Measurements from ENCODE around the gene GLCE.
"Not testable (repeated sequence)": the region's sequence is repeated elsewhere in the genome, so short reads cannot be mapped to it uniquely, and the experiment has no call there.

The GLCE gene

DNA sequence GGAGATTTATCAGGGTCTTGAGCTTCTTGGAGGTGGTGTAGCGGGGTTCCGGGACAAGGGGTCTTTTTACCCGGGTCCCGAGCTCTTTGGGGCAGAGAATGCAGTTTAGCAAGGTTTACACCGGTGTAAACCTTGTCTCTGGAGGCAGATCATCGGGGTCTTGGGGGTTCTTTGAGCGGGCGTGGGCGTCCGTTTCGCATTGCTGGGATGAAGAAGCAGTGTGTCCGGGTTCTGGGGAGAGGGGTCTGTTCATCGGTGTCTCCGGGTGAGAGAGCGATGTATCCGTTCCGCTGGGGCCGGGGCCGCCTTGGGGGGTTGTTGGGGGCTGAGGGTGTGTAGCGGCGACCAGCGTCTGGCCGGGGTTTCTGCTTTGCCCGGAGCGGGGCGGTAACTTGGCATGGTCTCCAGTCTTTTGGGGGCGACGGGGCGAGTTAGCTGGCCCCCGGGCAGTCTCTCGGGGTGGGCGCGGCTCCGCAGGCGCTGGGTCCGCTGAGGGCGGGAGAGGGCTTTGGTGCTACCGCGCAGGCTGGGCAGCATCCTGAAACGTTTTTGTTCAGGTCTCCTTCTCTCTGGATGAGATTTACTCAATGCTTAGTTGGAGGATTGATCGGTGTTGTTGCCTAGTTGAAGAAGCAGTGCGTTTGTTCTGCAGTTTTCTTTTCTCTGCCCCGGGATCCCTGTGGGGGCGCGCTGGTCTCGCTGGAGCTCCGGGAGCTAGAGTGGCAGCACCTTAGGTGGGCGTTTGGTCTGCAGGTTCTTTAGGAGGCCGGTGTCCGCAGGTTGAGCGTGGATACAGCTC lies 843 bp downstream of the GLCE start:
- DNase-seq = no peak

DNA sequence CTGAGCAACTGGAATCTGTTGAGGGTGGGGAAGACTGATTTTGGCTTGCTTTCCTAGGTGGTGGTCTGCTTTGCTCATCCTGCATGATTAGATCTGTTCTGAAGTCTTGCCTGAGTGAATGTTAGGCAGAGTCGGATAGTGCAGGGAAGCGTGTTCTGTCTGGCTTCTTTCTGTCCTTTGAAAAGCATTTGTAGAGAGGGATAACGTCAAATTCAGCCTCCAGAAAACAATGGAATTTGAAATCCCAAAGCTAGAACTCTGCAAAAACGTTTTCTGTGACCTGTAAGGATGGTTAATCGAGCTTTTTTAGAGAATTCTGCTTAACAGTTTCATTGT lies 1.4 kb downstream of the GLCE start:
- no peak for DNase-seq

- DNase-seq = no peak
Observed at GRCh38 chr15:69163141-69163669, 2.8 kb downstream of the GLCE start.

GRCh38 chr15:69164807-69165636 lies 4.6 kb downstream of the GLCE start:
- no peak for DNase-seq

- DNase-seq = no peak
Observed at GRCh38 chr15:69165637-69166025, 5.2 kb downstream of the GLCE start.

- no peak for DNase-seq
Observed at GRCh38 chr15:69167218-69167846, 6.9 kb downstream of the GLCE start.

- DNase-seq = not testable (repeated sequence)
Observed at GRCh38 chr15:69168361-69168760, 7.9 kb downstream of the GLCE start.

DNA sequence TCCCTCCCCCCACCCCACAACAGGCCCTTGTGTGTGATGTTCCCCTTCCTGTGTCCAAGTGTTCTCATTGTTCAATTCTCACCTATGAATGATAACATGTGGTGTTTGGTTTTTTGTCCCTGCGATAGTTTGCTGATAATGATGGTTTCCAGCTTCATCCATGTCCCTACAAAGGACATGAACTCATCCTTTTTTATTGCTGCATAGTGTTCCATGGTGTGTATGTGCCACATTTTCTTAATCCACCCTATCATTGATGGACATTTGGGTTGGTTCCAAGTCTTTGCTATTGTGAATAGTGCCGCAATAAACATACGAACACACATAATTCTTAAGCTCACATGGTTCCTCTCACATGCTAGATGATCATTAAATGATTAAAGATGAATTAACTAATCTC lies 9.1 kb downstream of the GLCE start:
- not testable (repeated sequence) for DNase-seq

DNA sequence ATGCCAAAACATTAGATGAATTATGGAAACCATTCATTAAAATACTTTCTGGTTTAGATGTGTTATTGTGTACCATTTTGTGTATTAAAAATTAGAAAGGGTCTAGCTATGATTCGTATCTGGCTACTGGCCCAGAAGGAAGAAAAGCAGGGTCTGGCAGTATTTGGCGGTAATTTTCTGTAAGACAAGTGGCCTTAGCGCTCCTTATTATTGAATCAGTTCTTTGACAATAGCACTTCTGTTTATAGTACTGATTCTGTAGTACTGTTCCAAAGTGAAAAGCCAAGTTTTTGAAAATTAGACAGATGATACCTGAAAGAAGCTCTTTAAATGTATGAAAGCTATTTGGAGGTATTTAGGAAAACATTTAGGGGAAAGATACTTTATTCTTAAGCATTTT lies 10.2 kb downstream of the GLCE start:
- peak; percentile 12 for DNase-seq

DNA sequence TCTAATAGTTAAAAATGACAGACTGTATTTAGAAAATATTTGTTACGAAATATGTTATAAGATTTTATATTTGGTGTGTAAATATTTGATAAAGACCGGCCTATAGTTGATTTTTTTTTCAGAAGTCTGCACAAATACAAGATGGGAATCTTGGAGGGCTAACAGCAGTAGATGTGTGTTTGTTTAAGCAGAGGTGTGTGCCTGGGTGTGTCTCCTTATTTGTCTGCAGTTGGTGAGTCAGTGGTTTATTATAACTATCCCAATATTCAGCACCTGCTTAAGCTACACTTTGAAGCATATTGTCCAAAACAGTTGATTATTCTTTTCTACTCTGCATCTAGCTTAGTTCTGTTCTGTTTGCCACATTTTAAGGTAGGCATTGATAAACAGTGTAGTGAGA lies 12.4 kb downstream of the GLCE start:
- DNase-seq = no peak

GRCh38 chr15:69175536-69175935 lies 15.1 kb downstream of the GLCE start:
- DNase-seq = no peak

GRCh38 chr15:69181424-69181823 lies 21.0 kb downstream of the GLCE start:
- no peak for DNase-seq

DNA sequence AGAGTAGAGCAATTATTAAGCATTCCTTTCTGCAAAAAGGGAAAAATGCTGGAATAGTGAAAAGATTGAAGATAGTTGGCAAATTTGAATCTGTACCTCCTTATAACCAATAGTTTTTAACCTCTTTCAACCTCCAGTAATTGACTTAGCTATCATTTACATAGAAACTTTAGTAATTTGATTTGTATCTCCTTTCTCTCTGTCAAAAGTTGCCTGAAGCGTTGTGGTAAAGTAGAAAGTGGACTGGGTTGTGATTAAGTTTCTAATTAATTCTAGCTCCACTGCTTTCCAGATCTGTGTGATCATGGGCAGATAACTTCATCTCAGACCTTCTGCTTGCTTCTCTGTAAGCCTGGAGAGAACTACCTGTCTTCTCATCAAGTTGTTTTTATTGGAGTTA lies 24.8 kb downstream of the GLCE start:
- no peak for DNase-seq

DNA sequence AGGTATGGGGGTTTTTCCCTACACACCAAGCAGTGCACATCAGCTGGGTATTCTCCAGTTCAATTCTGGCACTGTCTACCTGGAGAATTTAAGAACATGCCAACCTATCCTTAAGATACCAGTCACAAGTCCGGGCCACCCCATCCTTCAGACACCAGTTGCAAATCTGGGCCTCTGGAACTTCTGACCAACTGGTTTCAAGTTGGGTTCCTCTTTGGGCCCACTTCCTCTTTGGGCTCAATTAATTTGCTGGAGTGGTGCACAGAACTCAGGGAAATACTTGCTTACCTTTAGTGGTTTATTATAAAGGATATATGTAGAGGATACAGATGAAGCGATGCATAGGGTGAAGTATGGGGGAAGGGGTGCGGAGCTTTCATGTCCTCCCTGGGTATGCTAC lies 25.3 kb downstream of the GLCE start:
- no peak for DNase-seq

DNA sequence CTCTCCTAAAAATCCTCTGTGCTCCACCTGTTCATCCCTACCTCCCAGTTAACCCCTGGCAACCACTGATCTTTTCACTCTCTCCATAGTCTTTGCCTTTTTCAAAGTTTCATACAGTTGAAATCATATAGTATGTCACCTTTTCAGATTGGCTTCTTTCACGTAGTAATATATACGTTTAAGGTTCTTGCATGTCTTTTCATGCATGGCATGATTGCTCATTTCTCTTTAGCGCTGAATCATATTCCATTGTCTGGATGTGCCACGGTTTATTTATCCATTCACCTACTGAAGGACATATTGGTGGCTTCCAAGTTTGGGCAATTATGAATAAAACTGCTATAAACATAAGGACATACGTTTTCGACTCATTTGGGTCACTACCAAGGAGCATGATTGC lies 28.7 kb downstream of the GLCE start:
- no peak for DNase-seq

- no peak for DNase-seq
Observed at GRCh38 chr15:69190091-69190490, 29.7 kb downstream of the GLCE start.

DNA sequence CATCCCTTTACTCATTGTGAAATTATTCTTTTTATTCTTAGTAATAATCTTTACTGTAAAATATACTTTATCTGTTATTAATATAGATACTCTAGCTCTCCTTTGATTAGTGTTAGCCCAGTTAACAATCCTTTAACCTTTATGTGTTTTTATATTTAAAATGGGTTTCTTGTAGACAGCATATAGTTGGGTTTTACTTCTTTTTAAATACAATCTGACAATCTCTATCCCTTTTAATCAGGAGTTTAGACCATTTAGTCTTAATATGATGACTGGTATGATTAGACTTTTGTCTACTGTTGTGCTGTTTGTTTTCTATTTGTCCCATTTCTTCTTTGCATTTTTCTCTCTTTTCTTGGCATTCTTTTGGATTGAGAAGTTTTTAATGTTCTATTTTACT lies 30.1 kb downstream of the GLCE start:
- DNase-seq = no peak

DNA sequence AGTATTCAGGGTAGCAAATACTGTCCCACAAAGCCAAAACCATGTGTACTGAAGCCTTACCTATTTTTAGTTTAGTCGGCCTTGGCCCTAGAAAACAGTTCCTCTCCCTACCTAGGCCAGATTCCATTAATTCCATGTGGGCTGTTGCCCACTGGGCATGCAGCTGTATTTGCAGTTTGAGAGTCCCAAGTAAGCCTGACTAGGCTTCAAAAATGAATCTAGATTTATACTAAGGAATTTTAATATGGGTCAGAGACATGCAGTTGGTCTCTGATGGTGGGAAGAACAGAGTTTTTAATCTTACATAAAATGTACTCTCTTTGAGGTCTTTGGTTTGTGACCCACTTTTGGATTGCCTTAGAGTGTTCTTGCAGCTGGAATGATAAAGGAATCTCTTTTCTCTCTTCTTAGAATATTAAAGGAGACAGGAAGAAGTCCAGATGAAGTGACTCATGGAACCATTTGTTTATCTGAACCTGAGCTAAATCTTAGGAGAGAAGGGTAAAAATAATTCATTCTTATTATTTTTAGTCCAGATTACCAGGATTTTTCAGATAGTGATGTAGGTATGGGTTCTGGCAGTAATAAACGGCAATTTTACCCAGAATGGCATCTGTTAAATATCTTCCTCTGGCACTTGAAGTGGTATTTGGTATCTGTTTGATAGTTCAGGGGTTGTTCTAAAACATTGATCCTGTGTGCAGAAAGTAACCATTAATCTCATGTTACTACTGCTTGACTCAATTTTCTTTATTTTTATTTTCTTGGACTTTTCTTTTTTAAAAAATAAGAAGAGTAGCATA lies 33.8 kb downstream of the GLCE start:
- no peak for DNase-seq

DNA sequence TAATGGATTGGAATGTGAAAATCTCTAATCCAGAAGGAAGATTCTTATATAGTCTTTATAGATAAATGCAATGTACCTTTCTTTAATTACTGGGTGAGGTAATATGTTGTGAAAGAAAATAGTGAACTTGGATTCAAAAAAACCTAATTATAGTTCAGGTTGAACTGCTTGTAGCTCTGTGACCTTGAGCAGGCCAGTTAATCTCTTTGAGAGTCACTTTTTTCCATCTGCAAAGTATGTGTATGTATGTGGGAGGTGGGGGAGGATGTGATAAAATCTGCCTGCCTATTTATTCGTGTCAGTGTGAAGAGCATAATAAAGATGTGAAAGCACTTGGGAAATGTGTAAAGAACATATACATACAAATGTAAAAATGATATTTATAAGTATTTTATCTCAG lies 34.4 kb downstream of the GLCE start:
- no peak for DNase-seq

- DNase-seq = no peak
Observed at GRCh38 chr15:69200832-69201745, 40.7 kb downstream of the GLCE start.

DNA sequence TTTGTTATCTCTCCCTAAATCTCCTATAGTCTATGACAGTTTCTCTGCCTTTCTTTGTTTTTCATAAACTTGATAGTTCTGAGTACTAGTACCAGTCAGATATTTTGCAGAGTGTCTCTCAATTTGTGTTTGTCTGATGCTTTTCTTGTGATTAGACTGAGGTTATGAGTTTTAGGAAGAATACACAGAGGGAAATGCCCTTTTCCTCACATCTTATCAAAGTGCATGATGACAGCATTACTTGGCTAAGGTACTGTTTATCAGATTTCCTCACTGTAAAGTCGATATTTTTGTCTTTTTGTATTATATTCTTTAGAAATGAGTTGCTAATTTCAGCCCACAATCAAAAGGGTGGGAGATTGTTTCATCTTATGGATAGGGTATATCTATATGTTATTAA lies 45.6 kb downstream of the GLCE start:
- no peak for DNase-seq

DNA sequence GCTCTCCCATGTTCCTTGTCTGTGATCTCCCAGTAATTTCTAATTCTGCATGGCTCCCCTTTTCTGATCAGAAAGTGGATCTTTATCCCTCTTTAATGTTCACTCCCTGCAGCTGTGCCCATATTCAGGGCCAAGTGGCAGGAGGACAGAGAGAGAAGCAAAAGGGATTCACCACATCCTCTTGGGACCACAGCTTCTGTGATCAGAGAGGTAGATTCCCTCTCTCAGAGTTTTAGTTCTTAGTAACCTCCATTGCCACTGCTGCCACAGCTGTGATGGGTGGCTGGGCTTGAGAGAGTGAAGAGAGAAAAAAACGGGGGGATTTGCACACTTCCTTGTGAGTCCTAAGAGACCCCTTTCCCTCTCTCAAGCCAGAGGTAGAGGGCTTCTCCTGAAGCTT lies 49.2 kb downstream of the GLCE start:
- no peak for DNase-seq
